H9 (cell line): ENCODE results near the gene TMEM178B. TPM values are rescaled to one million over a fixed set of nuclear protein-coding genes. Genes with fewer than 3 reads are reported as not detected.
A peak's percentile ranks its signal among the peaks of the same experiment; 100 is the strongest.

Experiments used
- DNase-seq: peaks from one replicate; pipeline ENCODE4 v3.0.0-alpha.2; 2017
- H2AFZ ChIP-seq: one replicate; pipeline ENCODE4 v1.6.1; 2013; ENCODE audit warnings: mild to moderate bottlenecking, low read length, control low read depth, moderate library complexity
- H2AK5ac ChIP-seq: 2 replicates; pipeline ENCODE4 v1.6.1; 2013; ENCODE audit warnings: low read length, control low read depth, mixed read lengths; ENCODE audit not compliant: insufficient read length
- H2BK120ac ChIP-seq: one replicate; pipeline ENCODE4 v1.6.1; 2013; ENCODE audit warnings: low read depth, mild to moderate bottlenecking, low read length, control low read depth, inconsistent platforms; ENCODE audit not compliant: poor library complexity, severe bottlenecking
- H2BK12ac ChIP-seq: 2 replicates; pipeline ENCODE4 v1.6.1; 2013; ENCODE audit warnings: low read length, control low read depth, mixed read lengths, low read depth; ENCODE audit not compliant: insufficient read length
- H2BK15ac ChIP-seq: 2 replicates; pipeline ENCODE4 v1.6.1; 2013; ENCODE audit warnings: low read depth, low read length, control low read depth
- H2BK20ac ChIP-seq: one replicate; pipeline ENCODE4 v1.6.1; 2013; ENCODE audit warnings: low read depth, mild to moderate bottlenecking, low read length, control low read depth, inconsistent platforms; ENCODE audit not compliant: poor library complexity, severe bottlenecking
- H2BK5ac ChIP-seq: 2 replicates; pipeline ENCODE4 v1.6.1; 2013; ENCODE audit warnings: low read length, control low read depth, mixed read lengths; ENCODE audit not compliant: insufficient read length
- H3K14ac ChIP-seq: 2 replicates; pipeline ENCODE4 v1.6.1; 2013; ENCODE audit warnings: low read length, control low read depth; ENCODE audit not compliant: insufficient read depth
- H3K18ac ChIP-seq: 2 replicates; pipeline ENCODE4 v1.6.1; 2013; ENCODE audit warnings: low read depth, mild to moderate bottlenecking, mixed read lengths, low read length, control low read depth; ENCODE audit not compliant: insufficient read length
- H3K23ac ChIP-seq: 2 replicates; pipeline ENCODE4 v1.6.1; 2013; ENCODE audit warnings: low read length, control low read depth, mixed read lengths, low read depth; ENCODE audit not compliant: insufficient read length
- H3K23me2 ChIP-seq: 2 replicates; pipeline ENCODE4 v1.6.1; 2013; ENCODE audit warnings: low read depth, mild to moderate bottlenecking, mixed read lengths, low read length, control low read depth; ENCODE audit not compliant: insufficient read length, poor library complexity, severe bottlenecking
- H3K27ac ChIP-seq: 2 replicates; pipeline ENCODE4 v1.5.1; 2013; ENCODE audit warnings: low read length, control low read depth, mixed read lengths, low read depth; ENCODE audit not compliant: insufficient read length
- H3K27me3 ChIP-seq: 2 replicates; pipeline ENCODE4 v1.6.1; 2013; ENCODE audit warnings: low read length, control low read depth, inconsistent platforms; ENCODE audit not compliant: insufficient read depth
- H3K4ac ChIP-seq: 2 replicates; pipeline ENCODE4 v1.6.1; 2013; ENCODE audit warnings: low read depth, mild to moderate bottlenecking, control low read depth, inconsistent platforms, low read length, moderate library complexity
- H3K4me1 ChIP-seq: 2 replicates; pipeline ENCODE4 v1.6.1; 2013; ENCODE audit warnings: low read length, control low read depth, inconsistent platforms; ENCODE audit not compliant: insufficient read depth
- H3K4me2 ChIP-seq: 2 replicates; pipeline ENCODE4 v1.6.1; 2013; ENCODE audit warnings: low read length, control low read depth, mixed read lengths; ENCODE audit not compliant: insufficient read length, insufficient read depth
- H3K56ac ChIP-seq: 2 replicates; pipeline ENCODE4 v1.6.1; 2013; ENCODE audit warnings: low read depth, mild to moderate bottlenecking, mixed read lengths, low read length, control low read depth; ENCODE audit not compliant: insufficient read length
- H3K79me1 ChIP-seq: 2 replicates; pipeline ENCODE4 v1.6.1; 2013; ENCODE audit warnings: low read depth, mild to moderate bottlenecking, moderate library complexity, low read length, control low read depth, inconsistent platforms; ENCODE audit not compliant: insufficient read depth, poor library complexity, severe bottlenecking
- H3K79me2 ChIP-seq: 2 replicates; pipeline ENCODE4 v1.6.1; 2013; ENCODE audit warnings: low read length, control low read depth, inconsistent platforms; ENCODE audit not compliant: insufficient read depth
- H3K9ac ChIP-seq: 2 replicates; pipeline ENCODE4 v1.6.1; 2013; ENCODE audit warnings: low read length, control low read depth, mixed read lengths; ENCODE audit not compliant: insufficient read length; ENCODE audit errors: extremely low read depth
- H3K9me3 ChIP-seq: one replicate; pipeline ENCODE4 v1.6.1; 2013; ENCODE audit warnings: low read depth, low read length, inconsistent platforms; ENCODE audit not compliant: control insufficient read depth
- H3T11ph ChIP-seq: one replicate; pipeline ENCODE4 v1.6.1; 2013; ENCODE audit warnings: mild to moderate bottlenecking, low read length, control low read depth, inconsistent platforms
- H4K20me1 ChIP-seq: one replicate; pipeline ENCODE4 v1.6.1; 2013; ENCODE audit not compliant: control insufficient read depth, insufficient read length, insufficient read depth
- H4K5ac ChIP-seq: 2 replicates; pipeline ENCODE4 v1.6.1; 2013; ENCODE audit warnings: low read depth, mild to moderate bottlenecking, mixed read lengths, low read length, control low read depth; ENCODE audit not compliant: insufficient read length
- H4K8ac ChIP-seq: replicated peaks from 2 replicates; pipeline ENCODE4 v1.6.1; 2013; ENCODE audit warnings: low read length, control low read depth, mixed read lengths, low read depth; ENCODE audit not compliant: insufficient read length
- H4K91ac ChIP-seq: 2 replicates; pipeline ENCODE4 v1.6.1; 2013; ENCODE audit warnings: low read depth, mild to moderate bottlenecking, moderate library complexity, mixed read lengths, low read length, control low read depth; ENCODE audit not compliant: insufficient read length
- H3K27ac Mint-ChIP-seq, 3 experiments: 2 replicates in 2 of 3; 3 replicates in 1 of 3; pipeline ENCODE4 v1.8.0; 2020 to 2021; ENCODE audit warnings: mixed read lengths in 3 of 3, mild to moderate bottlenecking in 1 of 3, moderate library complexity in 1 of 3
- H3K27me3 Mint-ChIP-seq: 2 replicates; pipeline ENCODE4 v1.8.0; 2021; ENCODE audit warnings: low read depth, mild to moderate bottlenecking, moderate library complexity, mixed read lengths
- H3K36me3 Mint-ChIP-seq, 3 experiments: 2 replicates in 2 of 3; 3 replicates in 1 of 3; pipeline ENCODE4 v1.8.0; 2020 to 2021; ENCODE audit warnings: low read depth in 3 of 3, mixed read lengths in 3 of 3; ENCODE audit not compliant: insufficient read depth in 1 of 3
- H3K4me1 Mint-ChIP-seq, 2 experiments: 2 replicates each; pipeline ENCODE4 v1.8.0; 2020; ENCODE audit warnings: mixed read lengths in 2 of 2
- H3K4me3 Mint-ChIP-seq, 2 experiments: 2 replicates in 1 of 2; 3 replicates in 1 of 2; pipeline ENCODE4 v1.8.0; 2020 to 2021; ENCODE audit warnings: mild to moderate bottlenecking in 2 of 2, mixed read lengths in 2 of 2, moderate library complexity in 1 of 2
- H3K9me3 Mint-ChIP-seq, 2 experiments: 2 replicates in 1 of 2; 3 replicates in 1 of 2; pipeline ENCODE4 v1.8.0; 2020; ENCODE audit warnings: mild to moderate bottlenecking in 2 of 2, mixed read lengths in 2 of 2, moderate library complexity in 1 of 2
- WGBS: extraction: QIAGEN DNeasy Blood & Tissue Kit; methylation state at CpG from one replicate; pipeline ENCODE4 v1.1.7; 2013; ENCODE audit warnings: missing lambda C conversion rate, low lambda C conversion rate, mixed read lengths; ENCODE audit not compliant: insufficient read length; ENCODE audit errors: extremely low coverage; 5-methylcytosine and 5-hydroxymethylcytosine counted together
- total RNA-seq: library from RNA; stranded (reverse); gene quantifications from 2 replicates; pipeline ENCODE4 v1.2.1, GENCODE V29; 2021
- TF ChIP-seq, protein P1 (sequence below): fragments of 200-600 bp; sonication (generic); conservative IDR thresholded peaks from 3 replicates; pipeline ENCODE4 v1.8.0; 2021; ENCODE audit warnings: antibody characterized with exemption, mild to moderate bottlenecking

Gene TMEM178B
- total RNA-seq, 1 experiment from 2014 or later, result 11.3 TPM

DNA sequence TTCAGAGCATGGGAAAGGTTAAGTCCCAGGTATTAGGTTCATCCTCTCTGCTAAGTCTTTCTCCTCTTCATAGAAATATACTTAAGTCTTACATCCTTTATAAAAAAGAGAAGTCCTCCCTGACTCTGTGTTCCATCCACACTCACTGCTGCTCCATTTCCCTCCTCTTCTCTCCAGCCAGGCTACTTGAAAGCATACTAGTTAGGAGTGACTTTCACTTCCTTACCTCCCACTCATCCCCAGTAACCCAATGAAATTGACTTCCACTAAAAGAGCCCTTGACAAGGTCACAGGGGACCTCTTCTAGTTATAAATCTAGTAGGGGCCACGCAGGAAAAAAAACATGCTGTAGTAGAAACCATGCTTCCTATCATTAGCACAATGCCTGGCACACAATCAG is 344.2 kb downstream of the TMEM178B start:
- no CpG with 5 or more reads among the region's 1 CpG for WGBS
- H4K91ac ChIP-seq, result no peak overlapping the region
- H2BK120ac ChIP-seq, result no peak overlapping the region
- TF ChIP-seq, protein P1, sequence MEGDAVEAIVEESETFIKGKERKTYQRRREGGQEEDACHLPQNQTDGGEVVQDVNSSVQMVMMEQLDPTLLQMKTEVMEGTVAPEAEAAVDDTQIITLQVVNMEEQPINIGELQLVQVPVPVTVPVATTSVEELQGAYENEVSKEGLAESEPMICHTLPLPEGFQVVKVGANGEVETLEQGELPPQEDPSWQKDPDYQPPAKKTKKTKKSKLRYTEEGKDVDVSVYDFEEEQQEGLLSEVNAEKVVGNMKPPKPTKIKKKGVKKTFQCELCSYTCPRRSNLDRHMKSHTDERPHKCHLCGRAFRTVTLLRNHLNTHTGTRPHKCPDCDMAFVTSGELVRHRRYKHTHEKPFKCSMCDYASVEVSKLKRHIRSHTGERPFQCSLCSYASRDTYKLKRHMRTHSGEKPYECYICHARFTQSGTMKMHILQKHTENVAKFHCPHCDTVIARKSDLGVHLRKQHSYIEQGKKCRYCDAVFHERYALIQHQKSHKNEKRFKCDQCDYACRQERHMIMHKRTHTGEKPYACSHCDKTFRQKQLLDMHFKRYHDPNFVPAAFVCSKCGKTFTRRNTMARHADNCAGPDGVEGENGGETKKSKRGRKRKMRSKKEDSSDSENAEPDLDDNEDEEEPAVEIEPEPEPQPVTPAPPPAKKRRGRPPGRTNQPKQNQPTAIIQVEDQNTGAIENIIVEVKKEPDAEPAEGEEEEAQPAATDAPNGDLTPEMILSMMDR, result no peak
- no peaks in the 10 kb centered on the region for H3K9me3 ChIP-seq
- no peak overlapping the region for H2BK5ac ChIP-seq
- no peaks in the 10 kb centered on the region for H3K27me3 ChIP-seq
- H3K14ac ChIP-seq, result no peak overlapping the region
- no peaks in the 10 kb centered on the region for H3K79me1 ChIP-seq
- H3K4me1 ChIP-seq, result no peaks in the 10 kb centered on the region
- H3K56ac ChIP-seq, result no peak overlapping the region
- H3K4me1 Mint-ChIP-seq, result peaks cover 12 to 18% of the 10 kb centered on the region in 2 experiments
- no peak overlapping the region for H3K27ac ChIP-seq
- no peak overlapping the region for H4K5ac ChIP-seq
- H3T11ph ChIP-seq, result no peak overlapping the region
- no peak overlapping the region for H2BK20ac ChIP-seq
- H3K36me3 Mint-ChIP-seq, result no peaks in the 10 kb centered on the region
- no peak overlapping the region for H2AFZ ChIP-seq
- no peak overlapping the region for H4K8ac ChIP-seq
- H2AK5ac ChIP-seq, result no peak overlapping the region
- H3K18ac ChIP-seq, result no peak overlapping the region
- no peak overlapping the region for H3K23ac ChIP-seq
- 0 out of 7 replicates have a peak overlapping the region, but pooled peaks of 1 of the 3 experiments have one; percentile 20 for H3K27ac Mint-ChIP-seq
- no peaks in the 10 kb centered on the region; the same call in 1 of the 2 replicates for H3K27me3 Mint-ChIP-seq
- H3K4me2 ChIP-seq, result no peak overlapping the region
- H3K4ac ChIP-seq, result no peak overlapping the region
- no peaks in the 10 kb centered on the region; a peak in 1 of 5 replicates for H3K9me3 Mint-ChIP-seq
- H3K9ac ChIP-seq, result no peak overlapping the region
- no peak overlapping the region for H3K4me3 Mint-ChIP-seq
- H3K23me2 ChIP-seq, result no peaks in the 10 kb centered on the region
- H4K20me1 ChIP-seq, result no peaks in the 10 kb centered on the region
- H2BK12ac ChIP-seq, result no peak overlapping the region
- 0 out of 2 replicates have a peak, but pooled peaks cover 3% of the 10 kb centered on the region for H3K79me2 ChIP-seq
- H2BK15ac ChIP-seq, result no peak overlapping the region
- no peak for DNase-seq
